Upper lobe of left lung (tissue), 6 donors: Measurements from ENCODE around the gene ACO1. TPM values are rescaled to one million over a fixed set of nuclear protein-coding genes. Genes with fewer than 3 reads are reported as not detected.

Source experiments
- ATAC-seq, 2 donors: fragments of 200-7000 bp; cut with Tn5 transposase; one replicate each; pipeline ENCODE4 v1.9.1; 2022; ENCODE audit warnings: mild to moderate bottlenecking in 2 of 2, moderate library complexity in 2 of 2; ENCODE audit not compliant: low FRiP score in 2 of 2
- DNase-seq, 2 donors: peaks; one replicate each; pipeline ENCODE4 v3.0.0-alpha.2; 2019 to 2020
- H3K27ac ChIP-seq, 4 donors: fragments of 200-600 bp; sonication (generic); one replicate each; pipeline ENCODE4 v1.5.1; 2016 to 2019
- H3K27me3 ChIP-seq, 4 donors: fragments of 200-600 bp; sonication (generic); one replicate each; pipeline ENCODE4 v1.5.1; 2017 to 2019
- H3K36me3 ChIP-seq, 4 donors: fragments of 200-600 bp; sonication (generic); one replicate each; pipeline ENCODE4 v1.5.1; 2016 to 2019
- H3K4me1 ChIP-seq, 4 donors: fragments of 200-600 bp; sonication (generic); one replicate each; pipeline ENCODE4 v1.5.1; 2018 to 2019
- H3K4me3 ChIP-seq, 4 donors: fragments of 200-600 bp; sonication (generic); one replicate each; pipeline ENCODE4 v1.5.1; 2017 to 2019; ENCODE audit warnings: mild to moderate bottlenecking in 2 of 4, moderate library complexity in 1 of 4
- H3K9me3 ChIP-seq, 4 donors: fragments of 200-600 bp; sonication (generic); one replicate each; pipeline ENCODE4 v1.5.1; 2018 to 2019
- CTCF ChIP-seq, 6 experiments: fragments of 450-650 bp in 4 of 6; fragments of 200-600 bp in 2 of 6; sonication (generic) in 2 of 6; IDR thresholded peaks; one replicate each; pipeline ENCODE4 v1.5.1; 2016 to 2019; ENCODE audit warnings: antibody characterized with exemption in 6 of 6
- EP300 ChIP-seq, 4 donors: sonication (generic); formaldehyde crosslinking; IDR thresholded peaks; one replicate each; pipeline ENCODE4 v1.5.1; 2017; ENCODE audit warnings: antibody characterized with exemption in 4 of 4, control low read depth in 2 of 4
- POLR2A ChIP-seq, 4 donors: fragments of 450-650 bp; IDR thresholded peaks; one replicate each; pipeline ENCODE4 v1.5.1; 2016 to 2017; ENCODE audit warnings: antibody characterized with exemption in 4 of 4, mild to moderate bottlenecking in 2 of 4
- POLR2AphosphoS5 ChIP-seq, 2 donors: sonication (generic); formaldehyde crosslinking; IDR thresholded peaks; one replicate each; pipeline ENCODE4 v1.5.1; 2017; ENCODE audit warnings: antibody characterized with exemption in 2 of 2
- WGBS, 2 donors: methylation state at CpG; one replicate each; pipeline ENCODE4 v1.1.5; 2017 to 2018; 5-methylcytosine and 5-hydroxymethylcytosine counted together
- total RNA-seq, 6 donors: library from RNA; depleted of rRNA in 4 of 6; stranded (reverse); fragments of >200 nt in 4 of 6; gene quantifications; one replicate each; pipeline versions ENCODE4 v1.1.0 to v1.2.1, GENCODE V29; 2016 to 2021
- donor health status: DM: no; HTN: no; CAD: no; lungs with moderate emphysema.
- donor health status: DM: no; HTN: yes; CAD: no; lungs with severe emphysema.

The ACO1 gene
- total RNA-seq, 6 donors from 2014 or later: 12.4 to 33.0 (median 29.1) TPM

- Histone ChIP-seq H3K4me1 (no peaks in the 10 kb centered on the region), H3K27me3 (no peaks in the 10 kb centered on the region), H3K9me3 (no peaks in the 10 kb centered on the region), H3K27ac (no peak overlapping the region), H3K36me3 (peaks cover 0 to 42% (median 11%) of the 10 kb centered on the region in 4 donors), H3K4me3 (no peak overlapping the region)
- DNase-seq (no peak), ATAC-seq (no peak)
- TF ChIP-seq CTCF (IDR thresholded peaks at IDR 0.05) (no peak), POLR2AphosphoS5 (IDR thresholded peaks at IDR 0.05) (no peak), EP300 (IDR thresholded peaks at IDR 0.05) (no peak)
- WGBS, 2 donors: 84 to 88% methylated on average over 2 of the region's 2 CpGs
Measured at GRCh38 chr9:32500768-32501167, 116.3 kb downstream of the ACO1 start.

GRCh38 chr9:32501868-32502267 lies 117.4 kb downstream of the ACO1 start:
- Histone ChIP-seq H3K4me1 (no peaks in the 10 kb centered on the region), H3K27ac (no peak overlapping the region), H3K4me3 (no peak overlapping the region), H3K27me3 (no peaks in the 10 kb centered on the region), H3K36me3 (peaks cover 0 to 32% (median 11%) of the 10 kb centered on the region in 4 donors), H3K9me3 (no peaks in the 10 kb centered on the region)
- DNase-seq (no peak), ATAC-seq (no peak)
- TF ChIP-seq EP300 (IDR thresholded peaks at IDR 0.05): no peak
- no peak for TF ChIP-seq POLR2AphosphoS5 (IDR thresholded peaks at IDR 0.05)
- no peak for TF ChIP-seq POLR2A (IDR thresholded peaks at IDR 0.05)
- no peak for TF ChIP-seq CTCF (IDR thresholded peaks at IDR 0.05)
- 93 to 98% methylated on average over 1 of the region's 1 CpG for WGBS, 2 donors

GRCh38 chr9:32502464-32502863 lies 118.0 kb downstream of the ACO1 start:
- Histone ChIP-seq H3K4me3 (no peak overlapping the region), H3K27ac (no peak overlapping the region), H3K27me3 (no peaks in the 10 kb centered on the region), H3K36me3 (peaks cover 0 to 28% (median 11%) of the 10 kb centered on the region in 4 donors), H3K9me3 (no peaks in the 10 kb centered on the region), H3K4me1 (peaks cover 0 to under 1% (median 0%) of the 10 kb centered on the region in 4 donors)
- ATAC-seq (no peak), DNase-seq (no peak)
- 80 to 83% methylated on average over 4 of the region's 4 CpGs for WGBS, 2 donors
- no peak for TF ChIP-seq CTCF (IDR thresholded peaks at IDR 0.05)

- DNase-seq (no peak), ATAC-seq (no peak)
- Histone ChIP-seq H3K9me3 (no peaks in the 10 kb centered on the region), H3K4me3 (no peak overlapping the region), H3K4me1 (peaks cover 0 to 5% (median 0%) of the 10 kb centered on the region in 4 donors), H3K27ac (no peak overlapping the region), H3K36me3 (peaks cover 0 to 24% (median 7%) of the 10 kb centered on the region in 4 donors), H3K27me3 (no peaks in the 10 kb centered on the region)
- WGBS, 2 donors: 91 to 97% methylated on average over 3 of the region's 3 CpGs
- TF ChIP-seq POLR2AphosphoS5 (IDR thresholded peaks at IDR 0.05) (no peak), EP300 (IDR thresholded peaks at IDR 0.05) (no peak), POLR2A (IDR thresholded peaks at IDR 0.05) (no peak), CTCF (IDR thresholded peaks at IDR 0.05) (no peak)
Measured at GRCh38 chr9:32503008-32503407, 118.6 kb downstream of the ACO1 start.

Other genes with a start within 250 kb of the ACO1 start
- gene RIGI, start 141.6 kb downstream of the ACO1 start, total RNA-seq: 10 to 100 TPM in 5 of 6 donors, 1 to 10 TPM in 1; 7.8 to 24.1 (median 15.3) TPM
- gene SMIM27, start 167.7 kb downstream of the ACO1 start, total RNA-seq: 10 to 100 TPM in 1 of 6 donors, 1 to 10 TPM in 5; 2.1 to 14.4 (median 5.5) TPM
- gene TOPORS, start 167.9 kb downstream of the ACO1 start, total RNA-seq: 10 to 100 TPM; 11.2 to 25.7 (median 14.2) TPM
- 10 to 100 TPM in 5 of 6 donors, 1 to 10 TPM in 1; 3.1 to 46.9 (median 25.9) TPM for gene NDUFB6, start 188.5 kb downstream of the ACO1 start, total RNA-seq